ENCODE results near the gene INSM1. TPM values are rescaled to one million over a fixed set of nuclear protein-coding genes. Genes with fewer than 3 reads are reported as not detected.

Gene INSM1
- total and polyA plus RNA-seq, 2 experiments from 2014 or later: 0.55 to 1.2 TPM

- Histone ChIP-seq H3K36me3 (ENCODE audit: insufficient read depth) (no peaks in the 10 kb centered on the region), H3K27me3 (ENCODE audit: insufficient read depth) (no peaks in the 10 kb centered on the region), H3K79me2 (replicated peaks; ENCODE audit: insufficient read depth) (no peaks in the 10 kb centered on the region), H3K9me2 (ENCODE audit: insufficient read depth) (no peaks in the 10 kb centered on the region), H3K4me3 (no peak overlapping the region), H3K4me1 (ENCODE audit: insufficient read depth) (peaks cover 3% of the 10 kb centered on the region; the same call in 1 of the 2 replicates), H3K27ac (ENCODE audit: low read depth) (no peak overlapping the region), H2AFZ (no peak overlapping the region), H3K4me2 (no peak overlapping the region), H3F3A (replicated peaks; ENCODE audit: low read depth) (no peaks in the 10 kb centered on the region), H4K20me1 (replicated peaks; ENCODE audit: insufficient read depth) (no peaks in the 10 kb centered on the region)
- peaks cover 26% of the 10 kb centered on the region for H3K4me1 Mint-ChIP-seq
- no peak overlapping the region for H3K27ac Mint-ChIP-seq
- H3K27me3 Mint-ChIP-seq (ENCODE audit: insufficient read depth, low read depth, poor library complexity): peaks cover 5% of the 10 kb centered on the region
- H3K4me3 Mint-ChIP-seq: no peak overlapping the region
- DNase-seq (ENCODE audit: low spot score) (no peak), ATAC-seq (no peak)
- H3K9me3 Mint-ChIP-seq: no peaks in the 10 kb centered on the region; the same call in 2 of the 3 replicates
- H3K36me3 Mint-ChIP-seq (ENCODE audit: low read depth): no peaks in the 10 kb centered on the region
- TF ChIP-seq ZNF462 (CRISPR knock-in tag; IDR thresholded peaks at IDR 0.05) (no peak), JUNB (IDR thresholded peaks at IDR 0.05; ENCODE audit: unreplicated experiment) (no peak), CREB1 (CRISPR knock-in tag; IDR thresholded peaks at IDR 0.05; ENCODE audit: low read depth) (no peak), STAT1 (IDR thresholded peaks at IDR 0.05; ENCODE audit: unreplicated experiment) (no peak), EZH2phosphoT487 (IDR thresholded peaks at IDR 0.05; ENCODE audit: unreplicated experiment) (no peak), ZNF114 (CRISPR knock-in tag; IDR thresholded peaks at IDR 0.05) (no peak), EZH2 (IDR thresholded peaks at IDR 0.05; ENCODE audit: low read depth, unreplicated experiment) (no peak), ETS1 (IDR thresholded peaks at IDR 0.05) (no peak)
Observed at GRCh38 chr20:20404633-20405032, 36.7 kb downstream of the INSM1 start.

Data from GM23338 (cell line).